Fibroblast of skin of left quadriceps (primary cell): Measurements from ENCODE around the gene SF3A2.
"Not testable (repeated sequence)": the region's sequence is repeated elsewhere in the genome, so short reads cannot be mapped to it uniquely, and the experiment has no call there.

Experiments
- DNase-seq, 2 experiments: peaks; one replicate each; pipeline ENCODE4 v3.0.0-alpha.2; 2013; ENCODE audit warnings: low read depth in 2 of 2

Gene SF3A2, protein sequence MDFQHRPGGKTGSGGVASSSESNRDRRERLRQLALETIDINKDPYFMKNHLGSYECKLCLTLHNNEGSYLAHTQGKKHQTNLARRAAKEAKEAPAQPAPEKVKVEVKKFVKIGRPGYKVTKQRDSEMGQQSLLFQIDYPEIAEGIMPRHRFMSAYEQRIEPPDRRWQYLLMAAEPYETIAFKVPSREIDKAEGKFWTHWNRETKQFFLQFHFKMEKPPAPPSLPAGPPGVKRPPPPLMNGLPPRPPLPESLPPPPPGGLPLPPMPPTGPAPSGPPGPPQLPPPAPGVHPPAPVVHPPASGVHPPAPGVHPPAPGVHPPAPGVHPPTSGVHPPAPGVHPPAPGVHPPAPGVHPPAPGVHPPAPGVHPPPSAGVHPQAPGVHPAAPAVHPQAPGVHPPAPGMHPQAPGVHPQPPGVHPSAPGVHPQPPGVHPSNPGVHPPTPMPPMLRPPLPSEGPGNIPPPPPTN

DNA sequence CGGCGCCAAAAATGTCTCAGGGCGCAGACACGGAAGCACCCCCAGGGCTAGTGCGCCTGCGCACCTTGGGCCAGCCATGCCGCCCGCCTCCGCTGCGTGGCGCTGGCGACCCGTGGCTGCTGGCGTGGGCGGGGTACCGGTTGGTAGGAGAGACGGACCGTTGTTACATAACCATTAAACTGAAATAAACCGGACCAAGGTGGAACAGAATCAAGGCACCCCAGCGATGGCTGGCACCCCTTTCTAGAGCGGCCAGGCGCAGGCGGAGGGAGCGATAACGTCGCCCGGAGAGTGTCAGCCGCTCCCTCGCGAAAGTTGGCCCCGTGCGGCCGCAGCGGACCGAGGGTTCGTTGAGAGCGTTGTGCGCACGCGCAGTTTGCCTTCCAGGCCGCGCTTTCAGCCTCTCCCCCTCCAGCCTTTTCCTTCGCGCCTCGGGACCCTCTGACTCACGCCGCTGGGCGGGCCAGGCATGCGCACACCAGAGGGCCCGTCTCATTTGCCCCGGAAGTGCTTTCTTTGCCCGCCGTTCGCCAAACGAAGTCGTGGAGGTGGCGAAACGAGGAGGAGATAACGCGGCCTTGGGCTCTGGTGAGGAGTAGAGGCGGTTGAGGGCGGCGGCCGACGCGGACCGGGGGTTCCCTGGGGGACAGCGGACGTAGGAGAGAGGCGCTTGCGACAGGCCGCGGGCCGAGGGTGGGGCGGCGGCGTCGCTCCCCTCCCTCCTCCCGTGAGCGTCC, at the start of gene SF3A2, which contains the start of gene PLEKHJ1:
SF3A2 (plus strand) TSS at position 511 of the 737 bp plus-strand sequence. CDS start 6,595 bp downstream, outside the sequence.
PLEKHJ1 (minus strand) TSS at position 16 of the 737 bp plus-strand sequence. CDS start 81 bp downstream, outside the sequence.
- peak; percentile 93 to 94 for DNase-seq

DNA sequence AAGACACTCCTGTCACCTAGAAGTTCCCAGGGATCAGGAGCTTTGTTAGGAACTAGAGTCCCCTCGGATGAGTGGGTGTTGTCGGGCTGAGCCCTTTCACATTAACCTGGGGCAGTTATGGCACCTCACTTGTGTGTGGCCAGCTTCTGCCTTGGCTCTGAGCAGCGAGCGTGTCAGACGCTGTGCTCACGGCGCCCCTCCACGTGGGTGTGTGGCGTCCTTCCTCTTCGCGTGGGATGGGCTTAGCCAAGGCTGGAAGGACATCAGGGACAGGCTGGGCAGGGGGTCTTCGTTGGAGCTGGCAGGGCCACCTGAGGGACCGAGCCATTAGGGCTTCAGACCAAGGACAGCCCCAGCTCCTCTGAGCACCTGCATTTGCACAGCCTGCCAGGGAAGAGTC, 49.5 kb upstream of the SF3A2 start:
- no peak for DNase-seq

DNA sequence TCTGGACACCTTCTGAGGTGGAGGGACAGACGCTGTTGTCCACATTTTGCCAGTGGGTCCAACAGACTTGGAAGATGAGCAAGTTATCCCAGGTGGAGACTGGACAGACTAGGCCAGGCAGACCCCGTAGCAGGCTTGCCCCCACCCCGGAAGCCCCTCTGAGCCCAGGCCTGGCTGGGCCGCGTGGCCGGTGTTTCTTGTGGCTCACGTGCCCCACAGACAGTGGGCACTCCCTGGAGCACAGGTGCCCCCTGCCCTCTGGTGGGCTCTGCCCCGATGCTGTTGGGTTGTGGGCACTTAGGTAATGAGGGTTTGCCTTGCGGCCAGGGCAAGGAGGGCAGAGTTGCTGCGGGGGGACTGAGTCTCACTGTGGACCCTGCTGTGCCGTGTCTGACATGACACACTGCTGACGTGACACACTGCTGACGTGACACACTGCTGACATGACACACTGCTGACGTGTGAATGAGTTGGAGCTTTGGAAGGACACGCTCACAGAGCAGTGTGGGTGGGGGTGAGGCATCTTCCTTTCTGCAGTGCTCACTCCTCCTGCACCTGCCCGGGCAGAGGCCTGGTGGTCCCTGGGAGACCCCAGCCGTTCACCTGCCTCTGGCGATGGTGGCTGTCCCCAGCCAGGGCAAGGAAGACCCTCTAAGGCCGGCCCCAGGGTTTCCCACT, 47.8 kb upstream of the SF3A2 start:
- no peak for DNase-seq

DNA sequence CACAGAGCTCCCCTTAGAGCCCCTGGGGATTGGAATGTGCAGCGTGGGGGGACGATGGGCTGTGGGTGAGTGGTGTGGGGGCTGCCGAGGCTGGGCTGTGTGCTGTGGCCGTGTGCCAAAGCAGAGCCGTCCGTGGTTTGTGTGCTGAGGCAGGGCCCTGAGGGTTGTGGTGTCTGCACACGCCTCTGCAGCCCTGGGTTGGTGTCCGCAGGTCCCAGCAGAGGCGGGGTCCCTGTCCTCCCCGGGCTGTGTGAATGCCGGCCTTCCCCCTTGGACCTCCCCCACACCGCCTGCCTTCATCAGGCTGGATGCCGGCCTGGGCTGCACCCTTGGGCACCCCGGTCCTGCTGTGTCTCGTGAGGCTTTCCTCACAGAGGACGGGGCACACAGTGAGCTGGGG, 46.7 kb upstream of the SF3A2 start:
- DNase-seq, result no peak

DNA sequence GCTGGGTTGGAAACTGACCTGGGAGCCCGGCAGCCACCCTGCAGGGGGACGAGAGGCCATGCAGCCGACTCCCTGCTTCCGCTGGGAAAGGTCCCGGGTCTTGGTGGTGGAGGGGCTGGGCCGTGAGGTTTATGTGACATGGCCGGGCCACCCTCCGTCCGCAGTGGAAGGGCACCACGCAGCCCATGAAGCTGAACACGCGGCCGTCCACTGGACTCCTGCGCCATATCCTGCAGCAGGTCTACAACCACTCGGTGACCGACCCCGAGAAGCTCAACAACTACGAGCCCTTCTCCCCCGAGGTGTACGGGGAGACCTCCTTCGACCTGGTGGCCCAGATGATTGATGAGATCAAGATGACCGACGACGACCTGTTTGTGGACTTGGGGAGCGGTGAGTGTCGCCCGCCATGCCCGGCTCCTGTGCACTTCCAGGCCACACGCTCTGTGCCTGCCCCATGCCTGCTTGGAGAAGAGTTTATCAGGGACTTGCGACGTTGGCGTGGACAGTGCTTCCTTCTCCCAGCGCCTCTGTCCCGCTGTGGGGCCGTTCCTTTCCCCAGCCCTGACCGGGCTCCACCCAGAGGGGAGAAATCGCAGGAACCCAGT, 45.7 kb upstream of the SF3A2 start:
- DNase-seq, result no peak

DNA sequence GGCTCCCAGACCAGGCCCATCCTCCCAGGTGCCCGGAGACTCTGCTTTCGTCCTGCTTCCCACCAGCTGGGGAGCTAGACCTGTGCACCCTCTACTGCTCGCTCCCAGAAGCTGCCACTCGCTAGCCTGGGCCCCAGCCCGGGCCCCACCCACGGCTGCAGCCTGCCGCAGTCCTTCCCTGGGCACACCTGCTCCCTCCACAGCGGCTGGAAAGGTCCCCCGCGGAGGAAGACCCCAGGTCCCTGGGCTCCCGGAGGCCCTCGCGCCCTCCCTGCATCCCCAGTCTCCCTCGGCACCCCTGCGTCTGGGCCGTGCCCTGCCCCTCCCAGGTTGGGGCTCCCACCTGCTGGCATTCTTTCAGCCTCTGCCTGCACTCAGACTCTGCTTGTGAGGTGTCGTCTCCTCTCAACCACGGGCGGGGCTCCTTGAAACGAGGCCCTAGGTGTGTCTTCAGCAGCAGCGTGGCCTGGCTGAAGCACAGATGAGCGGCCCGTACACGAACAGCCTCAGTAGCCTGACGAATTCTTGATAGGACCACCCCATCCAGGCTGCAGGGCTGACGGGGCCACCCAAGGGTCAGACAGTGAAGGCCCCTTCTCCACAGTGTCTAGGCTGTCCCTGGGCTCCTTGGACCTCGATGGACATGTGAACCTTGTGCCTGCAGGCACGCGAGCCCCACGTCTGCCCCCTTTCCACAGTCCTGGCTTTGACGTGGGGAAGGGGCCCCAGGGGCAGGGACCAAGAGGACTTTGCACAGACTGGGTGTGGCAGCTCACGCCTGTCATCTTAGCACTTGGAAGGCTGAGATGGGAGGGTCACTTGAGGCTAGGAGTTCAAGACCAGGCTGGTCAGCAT, 44.9 kb upstream of the SF3A2 start:
- no peak for DNase-seq

DNA sequence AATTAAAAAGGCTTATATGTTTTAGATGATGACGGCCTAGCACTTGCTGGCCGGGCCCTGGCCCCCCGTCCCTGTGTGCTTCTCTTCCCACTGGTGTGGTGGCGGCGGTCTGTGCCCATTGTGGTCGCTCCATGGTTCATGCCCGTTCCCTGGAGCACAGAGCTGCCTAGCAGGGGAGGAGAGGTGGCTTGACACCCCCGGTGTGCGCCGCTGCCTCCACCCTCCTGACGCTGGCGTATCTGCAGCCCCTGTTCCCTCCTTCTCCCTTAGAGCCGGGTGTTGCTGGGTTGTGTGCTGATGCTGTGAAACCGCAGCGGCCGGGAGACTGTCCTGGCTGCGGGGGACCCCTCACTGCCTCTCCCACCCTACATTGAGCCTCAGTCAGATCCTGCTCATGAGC, 43.8 kb upstream of the SF3A2 start:
- no peak for DNase-seq

DNA sequence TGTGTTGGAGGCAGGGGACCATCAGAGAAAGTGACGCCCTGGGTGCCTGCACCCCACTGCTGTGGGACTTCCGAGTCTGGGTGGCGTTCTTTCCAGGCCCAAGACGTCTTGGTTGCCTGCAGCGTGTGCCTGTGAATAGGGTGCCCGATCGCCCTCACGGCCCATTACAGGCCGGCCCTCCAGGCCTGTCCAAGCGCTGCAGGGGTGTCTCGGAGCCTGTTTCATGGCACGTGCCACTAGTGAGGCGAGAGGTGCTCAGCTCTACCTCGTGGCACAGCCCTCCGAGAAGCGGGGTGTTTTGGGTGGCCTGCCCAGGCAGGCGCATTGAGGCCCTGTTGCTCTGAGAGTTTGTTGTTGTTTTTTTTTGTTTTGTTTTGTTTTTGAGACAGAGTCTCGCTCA, 42.8 kb upstream of the SF3A2 start:
- DNase-seq, result no peak

DNA sequence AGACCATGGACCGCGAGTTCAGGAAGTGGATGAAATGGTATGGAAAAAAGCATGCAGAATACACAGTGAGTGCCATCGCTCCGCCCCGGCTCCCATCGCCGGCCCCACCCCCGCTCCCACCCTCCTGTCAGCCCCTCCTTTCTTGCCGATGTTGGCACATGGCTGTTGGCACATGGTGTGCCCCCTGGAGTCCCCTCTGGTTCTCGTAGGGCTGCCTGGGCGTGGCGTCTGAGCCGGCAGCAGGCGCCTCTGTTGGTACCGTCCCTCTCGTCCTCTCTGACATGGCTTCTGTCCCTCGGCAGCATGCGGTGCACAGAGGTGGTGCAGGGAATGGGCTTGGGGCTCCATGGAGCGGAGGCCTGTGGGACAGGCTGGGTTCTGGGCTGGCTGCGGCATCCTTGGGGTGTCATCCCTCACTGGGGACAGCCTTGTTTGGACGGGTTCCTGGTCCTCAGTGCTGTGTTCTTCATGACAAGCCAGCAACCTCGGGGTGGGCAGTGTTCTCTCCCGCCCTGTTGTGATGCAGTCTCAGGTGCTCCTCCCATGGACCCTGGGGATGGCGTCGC, 42.0 kb upstream of the SF3A2 start:
- DNase-seq, result no peak

DNA sequence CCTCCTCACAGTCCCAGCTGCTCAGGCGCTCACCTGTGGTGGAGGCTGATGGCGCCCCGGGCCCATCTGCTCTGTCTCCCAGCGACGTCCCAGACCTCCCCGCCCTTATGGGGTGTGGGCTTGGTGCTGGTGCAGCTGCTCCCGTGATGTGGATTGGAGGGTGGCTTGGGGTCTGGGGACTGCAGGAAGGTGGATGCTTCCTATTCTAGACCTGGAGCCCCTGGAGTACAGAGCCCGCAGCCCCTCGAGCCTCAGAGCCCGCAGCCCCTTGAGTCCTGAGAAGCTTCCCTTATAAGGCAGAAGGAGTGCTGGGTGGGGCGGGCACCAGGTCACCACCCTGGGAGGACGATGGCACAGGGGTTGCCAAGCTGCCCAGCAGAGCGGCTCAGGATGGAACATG, 41.3 kb upstream of the SF3A2 start:
- DNase-seq, result no peak

DNA sequence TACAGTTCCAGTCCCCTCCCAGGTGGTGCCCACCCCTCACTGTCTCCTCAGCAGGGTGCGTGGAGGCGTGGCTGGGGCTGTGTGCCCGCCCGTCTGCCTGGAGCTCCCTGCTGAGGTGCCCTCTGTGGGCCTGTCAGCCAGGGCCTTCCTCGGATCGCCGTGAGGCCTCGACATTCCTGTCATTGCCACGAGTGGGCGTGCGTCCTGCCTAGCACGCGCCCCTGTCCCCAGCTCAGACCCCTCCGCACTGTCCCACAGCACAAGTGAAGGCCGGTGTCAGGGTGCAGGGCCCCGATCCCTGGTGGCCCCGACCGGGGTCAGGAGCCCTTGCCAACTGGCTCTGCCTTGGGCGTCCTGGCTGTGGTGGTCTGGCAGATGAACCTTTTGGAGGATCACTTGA, 40.7 kb upstream of the SF3A2 start:
- DNase-seq, result no peak

DNA sequence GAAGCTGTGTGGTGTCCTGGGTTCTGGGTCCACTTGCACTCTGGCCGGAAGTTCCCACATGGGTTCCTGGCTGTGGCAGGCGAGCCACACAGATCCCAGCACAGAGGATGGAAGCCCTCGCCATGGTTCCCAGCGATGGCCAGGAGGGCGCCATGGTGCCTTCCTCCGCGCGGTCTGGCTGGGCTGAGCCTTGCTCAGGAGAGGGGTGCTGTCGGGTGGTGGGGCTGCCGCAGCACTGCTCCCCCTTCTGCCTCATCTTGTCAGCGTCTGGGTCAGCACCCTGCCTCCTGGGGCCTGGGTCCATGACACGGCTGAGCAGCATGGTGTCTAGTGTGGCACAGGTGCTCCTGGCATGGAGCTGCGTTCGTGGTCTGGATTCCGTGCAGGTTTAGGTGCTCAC, 39.4 kb upstream of the SF3A2 start:
- no peak for DNase-seq

DNA sequence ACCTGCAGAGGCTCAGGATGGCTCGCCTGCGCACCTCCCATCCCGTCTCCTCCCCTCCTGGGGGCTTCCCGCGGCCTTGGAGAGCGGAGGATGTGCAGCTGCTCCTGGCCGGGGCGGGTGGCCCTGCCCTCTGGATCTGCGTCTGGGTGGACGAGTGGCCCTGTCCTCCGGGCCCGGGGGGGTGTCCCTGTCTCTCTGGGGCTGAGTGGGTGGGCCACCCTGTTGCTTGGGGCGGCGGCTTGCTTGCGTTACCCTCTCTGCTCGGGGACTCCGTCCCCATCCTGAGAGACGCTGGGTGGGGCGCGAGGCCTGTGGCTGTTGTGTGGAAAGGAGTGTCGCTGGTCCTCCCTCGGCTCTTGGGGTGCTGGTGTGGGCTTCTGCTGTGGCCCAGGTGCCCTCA, 38.3 kb upstream of the SF3A2 start:
- no peak for DNase-seq

DNA sequence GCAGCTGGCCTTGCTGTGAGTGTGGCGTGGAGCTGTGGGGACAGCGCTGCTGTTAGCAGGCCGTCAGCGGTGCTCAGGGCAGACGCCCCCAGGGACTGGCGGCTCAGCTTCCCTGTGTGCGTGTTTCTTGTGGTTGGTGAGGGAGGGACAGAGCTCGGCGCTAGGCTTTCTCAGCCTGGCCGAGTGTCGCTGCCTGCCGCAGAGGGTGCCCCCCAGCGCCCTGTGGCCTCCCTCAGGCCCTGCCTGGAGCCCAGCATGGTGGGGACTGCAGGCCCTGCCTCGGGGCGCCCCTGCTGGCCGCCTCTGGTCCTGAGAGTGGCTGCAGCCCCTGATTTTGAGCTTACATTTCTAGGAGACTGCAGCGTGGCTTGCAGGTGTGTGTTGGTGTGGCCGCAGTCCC, 37.4 kb upstream of the SF3A2 start:
- no peak for DNase-seq

DNA sequence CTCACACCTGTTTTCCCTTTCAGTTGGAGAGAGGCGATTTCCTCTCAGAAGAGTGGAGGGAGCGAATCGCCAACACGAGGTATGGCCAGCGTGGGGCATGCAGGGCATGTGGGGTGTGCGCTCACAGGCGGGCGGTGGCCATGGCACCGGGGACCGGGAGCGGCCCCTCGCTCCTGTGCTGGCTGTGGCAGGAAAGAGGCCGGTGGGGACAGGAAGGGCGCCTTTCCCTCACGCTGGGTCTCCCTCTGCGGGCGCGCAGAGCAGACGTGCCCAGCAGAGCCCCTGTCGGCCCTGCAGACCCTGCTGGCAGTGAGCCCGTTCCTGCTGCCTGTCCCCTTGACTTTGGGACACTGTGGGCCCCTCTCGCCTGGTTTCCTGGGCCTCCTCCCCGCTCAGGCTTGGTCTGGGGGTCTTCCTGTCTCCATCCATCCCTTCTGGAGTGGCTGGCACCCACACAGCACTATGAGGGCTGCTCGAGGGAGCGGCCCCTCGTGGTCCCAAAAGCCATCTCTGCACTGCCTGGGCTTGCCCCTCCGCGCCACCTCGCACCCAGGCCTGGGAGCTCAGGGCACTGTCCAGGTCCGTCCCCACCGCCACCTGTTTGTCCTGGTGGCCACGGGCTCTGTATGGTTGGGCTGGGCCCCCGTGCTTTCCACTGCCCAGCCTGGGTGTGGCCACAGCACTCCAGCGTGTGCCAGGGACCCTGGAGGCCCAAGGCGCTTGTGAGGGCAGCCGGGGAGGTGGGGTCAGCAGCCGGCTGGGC, 36.6 kb upstream of the SF3A2 start:
- no peak for DNase-seq

DNA sequence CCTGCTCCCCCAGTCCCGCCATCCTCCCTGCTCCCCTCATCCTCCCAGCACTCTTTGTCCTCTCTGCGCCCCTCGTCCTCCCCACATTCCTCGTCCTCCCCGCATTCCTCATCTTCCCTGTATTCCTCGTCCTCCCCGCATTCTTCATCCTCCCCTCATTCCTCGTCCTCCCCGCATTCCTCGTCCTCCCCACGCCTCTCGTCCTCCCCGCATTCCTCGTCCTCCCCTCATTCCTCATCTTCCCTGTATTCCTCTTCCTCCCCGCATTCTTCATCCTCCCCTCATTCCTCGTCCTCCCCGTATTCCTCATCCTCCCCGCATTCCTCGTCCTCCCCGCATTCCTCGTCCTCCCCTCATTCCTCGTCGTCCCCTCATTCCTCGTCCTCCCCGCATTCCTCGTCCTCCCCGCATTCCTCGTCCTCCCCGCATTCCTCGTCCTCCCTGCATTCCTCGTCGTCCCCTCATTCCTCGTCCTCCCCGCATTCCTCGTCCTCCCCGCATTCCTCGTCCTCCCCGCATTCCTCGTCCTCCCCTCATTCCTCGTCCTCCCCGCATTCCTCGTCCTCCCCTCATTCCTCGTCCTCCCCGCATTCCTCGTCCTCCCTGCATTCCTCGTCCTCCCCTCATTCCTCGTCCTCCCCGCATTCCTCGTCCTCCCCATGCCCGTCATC, 35.9 kb upstream of the SF3A2 start:
- not testable (repeated sequence) for DNase-seq

DNA sequence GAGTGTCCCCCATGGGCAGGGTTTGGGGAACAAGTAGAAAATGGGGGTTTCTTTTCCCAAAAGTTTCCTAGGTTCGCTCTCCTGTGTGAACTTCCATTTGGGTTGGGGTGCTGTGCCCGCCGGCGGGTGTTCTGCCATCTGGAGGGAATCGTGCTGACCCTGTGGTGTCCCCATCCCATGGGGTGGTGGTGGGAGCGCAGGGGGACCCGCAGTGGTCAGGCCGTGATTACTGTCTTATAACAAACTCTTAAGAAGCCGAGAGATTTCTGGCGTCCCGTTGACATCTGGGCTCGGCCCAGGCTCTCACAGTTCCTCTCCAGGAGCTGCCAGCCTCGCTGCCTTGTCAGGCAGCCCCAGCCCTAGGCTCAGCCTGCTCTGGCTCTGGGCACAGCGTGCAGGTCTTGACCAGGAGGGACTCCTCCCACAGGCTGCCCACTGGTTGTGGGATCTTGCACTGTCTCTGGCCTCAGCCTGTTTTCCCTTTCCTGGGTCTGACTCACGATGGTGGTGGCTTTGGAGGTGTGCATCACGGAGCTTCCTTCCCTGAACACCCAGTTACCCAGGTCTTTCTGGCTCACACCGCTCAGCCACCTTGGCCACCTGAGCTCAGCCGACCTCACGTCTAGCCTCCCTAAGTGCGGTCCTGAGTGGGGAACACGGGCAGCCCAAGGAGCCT, 35.0 kb upstream of the SF3A2 start:
- no peak for DNase-seq

DNA sequence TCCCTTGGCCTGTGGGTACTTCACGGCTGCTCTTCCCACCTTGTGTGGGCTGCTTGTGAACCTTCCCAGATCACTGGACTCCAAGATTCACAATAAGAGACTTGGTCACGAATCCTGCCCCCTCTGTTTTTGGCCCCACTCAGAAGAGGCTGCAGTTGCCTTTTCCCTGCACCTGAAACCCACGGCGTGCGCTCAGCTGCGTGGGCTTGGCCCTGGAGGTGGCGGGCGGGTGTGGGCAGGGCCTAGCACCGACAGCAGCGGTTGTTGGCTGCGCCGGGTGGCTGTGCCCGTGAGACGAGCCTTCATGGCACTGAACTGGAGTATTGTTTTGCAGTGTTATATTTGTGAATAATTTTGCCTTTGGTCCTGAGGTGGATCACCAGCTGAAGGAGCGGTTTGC, 34.3 kb upstream of the SF3A2 start:
- DNase-seq, result no peak

DNA sequence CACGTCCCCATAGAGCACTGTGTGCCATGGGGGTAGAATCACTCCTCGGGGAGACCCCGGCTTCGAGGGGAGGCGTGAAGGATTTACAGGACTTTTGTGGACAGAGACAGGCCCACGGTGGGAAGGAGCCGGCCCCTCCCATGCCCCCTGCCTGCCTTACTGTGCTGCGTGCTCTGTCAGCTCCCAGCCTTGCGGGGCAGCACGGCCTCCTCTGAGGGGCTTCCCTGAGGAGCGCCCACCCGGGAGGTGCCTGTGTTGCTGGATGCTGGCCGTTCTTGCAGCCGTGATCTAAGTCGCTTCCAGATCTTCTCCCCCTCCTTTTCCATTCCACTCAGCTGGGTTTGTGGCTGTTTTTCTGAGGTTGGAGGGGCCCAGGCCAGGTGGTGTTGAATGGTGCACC, 29.6 kb upstream of the SF3A2 start:
- DNase-seq, result no peak
